ENCODE measurements around the gene VRK2.

DNA sequence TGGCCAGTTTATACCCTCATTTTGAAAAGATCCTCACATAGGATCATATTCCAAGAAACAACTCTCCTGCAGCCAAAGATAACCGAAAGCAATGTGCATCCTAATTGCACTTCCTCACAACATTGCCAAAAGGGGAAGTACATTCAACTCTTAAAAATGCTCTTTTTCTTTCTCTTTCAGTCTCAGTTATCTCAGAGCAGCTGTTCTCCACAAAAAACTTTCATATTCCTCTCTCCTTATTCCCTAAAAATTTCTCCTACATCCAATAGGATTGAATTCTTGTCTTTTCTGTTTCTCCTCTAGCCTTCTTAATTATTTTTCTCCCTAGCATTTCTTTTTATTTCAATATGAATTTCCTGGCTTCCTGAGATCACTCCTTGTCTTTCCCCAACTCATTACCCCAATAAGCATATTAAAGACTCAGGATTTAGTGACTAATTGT is 7.4 kb upstream of the VRK2 start:
- no peak for TF ChIP-seq POLR2A (IDR thresholded peaks at IDR 0.05)
- TF ChIP-seq, protein P1, sequence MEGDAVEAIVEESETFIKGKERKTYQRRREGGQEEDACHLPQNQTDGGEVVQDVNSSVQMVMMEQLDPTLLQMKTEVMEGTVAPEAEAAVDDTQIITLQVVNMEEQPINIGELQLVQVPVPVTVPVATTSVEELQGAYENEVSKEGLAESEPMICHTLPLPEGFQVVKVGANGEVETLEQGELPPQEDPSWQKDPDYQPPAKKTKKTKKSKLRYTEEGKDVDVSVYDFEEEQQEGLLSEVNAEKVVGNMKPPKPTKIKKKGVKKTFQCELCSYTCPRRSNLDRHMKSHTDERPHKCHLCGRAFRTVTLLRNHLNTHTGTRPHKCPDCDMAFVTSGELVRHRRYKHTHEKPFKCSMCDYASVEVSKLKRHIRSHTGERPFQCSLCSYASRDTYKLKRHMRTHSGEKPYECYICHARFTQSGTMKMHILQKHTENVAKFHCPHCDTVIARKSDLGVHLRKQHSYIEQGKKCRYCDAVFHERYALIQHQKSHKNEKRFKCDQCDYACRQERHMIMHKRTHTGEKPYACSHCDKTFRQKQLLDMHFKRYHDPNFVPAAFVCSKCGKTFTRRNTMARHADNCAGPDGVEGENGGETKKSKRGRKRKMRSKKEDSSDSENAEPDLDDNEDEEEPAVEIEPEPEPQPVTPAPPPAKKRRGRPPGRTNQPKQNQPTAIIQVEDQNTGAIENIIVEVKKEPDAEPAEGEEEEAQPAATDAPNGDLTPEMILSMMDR (IDR thresholded peaks at IDR 0.05): no peak
